ENCODE measurements around the gene BMAL1.
"Not testable (repeated sequence)": the region's sequence is repeated elsewhere in the genome, so short reads cannot be mapped to it uniquely, and the experiment has no call there.

Gene BMAL1

DNA sequence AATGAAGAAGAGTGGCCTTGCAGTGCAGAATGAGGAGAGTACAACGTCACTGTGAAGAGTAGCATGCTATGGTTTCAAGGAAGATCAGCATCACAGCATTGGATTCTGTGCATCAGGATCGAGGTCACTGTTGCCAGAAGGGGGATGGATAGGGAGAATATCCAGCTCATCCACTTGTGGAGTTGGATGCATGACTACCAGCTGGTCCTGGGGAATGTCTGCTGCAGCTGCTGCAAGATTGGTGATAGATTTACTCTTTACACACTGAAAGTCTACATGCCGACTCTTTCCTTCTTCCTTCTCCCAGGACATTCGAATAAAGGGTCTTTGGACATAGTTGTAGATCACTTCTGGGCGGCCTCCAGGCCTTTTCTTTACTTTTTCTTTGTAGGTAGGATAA lies 111.2 kb downstream of the BMAL1 start:
- H3K4me3 ChIP-seq (ENCODE audit: low read depth in 1 of 2, low read length in 2 of 2) = no peak overlapping the region
- H3K4me2 ChIP-seq (ENCODE audit: insufficient read depth, low read length) = no peak overlapping the region
- no peaks in the 10 kb centered on the region for H3K4me1 ChIP-seq (ENCODE audit: insufficient read depth, low read length)
- H3K27ac ChIP-seq (ENCODE audit: low read length) = no peak overlapping the region
- no peaks in the 10 kb centered on the region for H4K20me1 ChIP-seq (ENCODE audit: insufficient read depth, low read length)
- TF ChIP-seq EZH2 (IDR thresholded peaks at IDR 0.05; ENCODE audit: borderline replicate concordance, low read depth, low read length, severe bottlenecking) = no peak
- TF ChIP-seq, protein P1, sequence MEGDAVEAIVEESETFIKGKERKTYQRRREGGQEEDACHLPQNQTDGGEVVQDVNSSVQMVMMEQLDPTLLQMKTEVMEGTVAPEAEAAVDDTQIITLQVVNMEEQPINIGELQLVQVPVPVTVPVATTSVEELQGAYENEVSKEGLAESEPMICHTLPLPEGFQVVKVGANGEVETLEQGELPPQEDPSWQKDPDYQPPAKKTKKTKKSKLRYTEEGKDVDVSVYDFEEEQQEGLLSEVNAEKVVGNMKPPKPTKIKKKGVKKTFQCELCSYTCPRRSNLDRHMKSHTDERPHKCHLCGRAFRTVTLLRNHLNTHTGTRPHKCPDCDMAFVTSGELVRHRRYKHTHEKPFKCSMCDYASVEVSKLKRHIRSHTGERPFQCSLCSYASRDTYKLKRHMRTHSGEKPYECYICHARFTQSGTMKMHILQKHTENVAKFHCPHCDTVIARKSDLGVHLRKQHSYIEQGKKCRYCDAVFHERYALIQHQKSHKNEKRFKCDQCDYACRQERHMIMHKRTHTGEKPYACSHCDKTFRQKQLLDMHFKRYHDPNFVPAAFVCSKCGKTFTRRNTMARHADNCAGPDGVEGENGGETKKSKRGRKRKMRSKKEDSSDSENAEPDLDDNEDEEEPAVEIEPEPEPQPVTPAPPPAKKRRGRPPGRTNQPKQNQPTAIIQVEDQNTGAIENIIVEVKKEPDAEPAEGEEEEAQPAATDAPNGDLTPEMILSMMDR (IDR thresholded peaks at IDR 0.05; ENCODE audit: borderline replicate concordance, extremely low read depth, low read length, poor library complexity, severe bottlenecking) = no peak
- H3K9me3 ChIP-seq (ENCODE audit: insufficient read depth, low read length, severe bottlenecking) = no peaks in the 10 kb centered on the region
- H3K9ac ChIP-seq (ENCODE audit: low read depth, low read length) = no peak overlapping the region
- peaks cover 58% of the 10 kb centered on the region for H3K36me3 ChIP-seq (ENCODE audit: insufficient read depth, low read length)
- no peaks in the 10 kb centered on the region for H3K27me3 ChIP-seq (ENCODE audit: insufficient read depth, low read length, poor library complexity)
- DNase-seq (no peak), ATAC-seq (ENCODE audit: insufficient read depth, low read depth) (no peak)
- H3K79me2 ChIP-seq (ENCODE audit: insufficient read depth, low read length) = no peaks in the 10 kb centered on the region
- no peak overlapping the region for H2AFZ ChIP-seq (ENCODE audit: low read depth, low read length)

DNA sequence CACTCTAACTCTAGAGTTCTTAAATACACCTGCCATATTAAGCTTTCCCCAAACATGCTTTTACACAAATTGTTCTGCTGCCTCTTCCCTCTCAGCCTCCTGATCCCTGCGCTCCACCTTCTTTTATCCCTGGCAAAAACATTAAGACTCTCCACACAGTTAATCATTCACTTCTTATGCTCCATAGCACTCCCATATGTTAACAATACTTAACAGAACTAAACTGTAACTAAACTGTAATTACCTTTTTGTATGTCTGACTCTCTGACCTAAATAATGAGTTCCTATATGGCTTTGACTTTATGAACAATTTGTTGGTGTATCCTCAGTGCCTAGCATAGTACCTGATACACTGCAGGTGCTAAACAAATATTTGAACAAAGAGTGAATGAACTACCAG lies 113.6 kb downstream of the BMAL1 start:
- Histone ChIP-seq H3K9me3 (ENCODE audit: insufficient read depth, low read length, severe bottlenecking) (no peaks in the 10 kb centered on the region), H3K36me3 (ENCODE audit: insufficient read depth, low read length) (peaks cover 40% of the 10 kb centered on the region), H3K27me3 (ENCODE audit: insufficient read depth, low read length, poor library complexity) (no peaks in the 10 kb centered on the region), H4K20me1 (ENCODE audit: insufficient read depth, low read length) (no peaks in the 10 kb centered on the region), H2AFZ (ENCODE audit: low read depth, low read length) (no peak overlapping the region), H3K79me2 (ENCODE audit: insufficient read depth, low read length) (no peaks in the 10 kb centered on the region), H3K9ac (ENCODE audit: low read depth, low read length) (no peak overlapping the region), H3K4me3 (ENCODE audit: low read depth in 1 of 2, low read length in 2 of 2) (no peak overlapping the region), H3K27ac (ENCODE audit: low read length) (no peak overlapping the region), H3K4me2 (ENCODE audit: insufficient read depth, low read length) (no peak overlapping the region), H3K4me1 (ENCODE audit: insufficient read depth, low read length) (no peaks in the 10 kb centered on the region)
- TF ChIP-seq, protein P1 (IDR thresholded peaks at IDR 0.05; ENCODE audit: borderline replicate concordance, extremely low read depth, low read length, poor library complexity, severe bottlenecking) = no peak
- no peak for TF ChIP-seq EZH2 (IDR thresholded peaks at IDR 0.05; ENCODE audit: borderline replicate concordance, low read depth, low read length, severe bottlenecking)
- ATAC-seq (ENCODE audit: insufficient read depth, low read depth) (no peak), DNase-seq (no peak)

DNA sequence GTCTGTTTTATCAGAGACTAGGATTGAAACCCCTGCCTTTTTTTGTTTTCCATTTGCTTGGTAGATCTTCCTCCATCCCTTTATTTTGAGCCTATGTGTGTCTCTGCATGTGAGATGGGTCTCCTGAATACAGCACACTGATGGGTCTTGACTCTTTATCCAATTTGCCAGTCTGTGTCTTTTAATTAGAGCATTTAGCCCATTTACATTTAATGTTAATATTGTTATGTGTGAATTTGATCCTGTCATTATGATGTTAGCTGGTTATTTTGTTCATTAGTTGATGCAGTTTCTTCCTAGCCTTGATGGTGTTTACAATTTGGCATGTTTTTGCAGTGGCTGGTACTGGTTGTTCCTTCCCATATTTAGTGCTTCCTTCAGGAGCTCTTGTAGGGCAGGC lies 120.7 kb downstream of the BMAL1 start:
- not testable (repeated sequence) for H4K20me1 ChIP-seq (ENCODE audit: insufficient read depth, low read length); ATAC-seq (ENCODE audit: insufficient read depth, low read depth); H3K4me1 ChIP-seq (ENCODE audit: insufficient read depth, low read length); H2AFZ ChIP-seq (ENCODE audit: low read depth, low read length); H3K79me2 ChIP-seq (ENCODE audit: insufficient read depth, low read length); H3K27ac ChIP-seq (ENCODE audit: low read length); H3K4me3 ChIP-seq (ENCODE audit: low read depth in 1 of 2, low read length in 2 of 2); H3K9me3 ChIP-seq (ENCODE audit: insufficient read depth, low read length, severe bottlenecking); H3K9ac ChIP-seq (ENCODE audit: low read depth, low read length); H3K4me2 ChIP-seq (ENCODE audit: insufficient read depth, low read length); H3K27me3 ChIP-seq (ENCODE audit: insufficient read depth, low read length, poor library complexity); DNase-seq
- peaks cover 24% of the 10 kb centered on the region for H3K36me3 ChIP-seq (ENCODE audit: insufficient read depth, low read length)

DNA sequence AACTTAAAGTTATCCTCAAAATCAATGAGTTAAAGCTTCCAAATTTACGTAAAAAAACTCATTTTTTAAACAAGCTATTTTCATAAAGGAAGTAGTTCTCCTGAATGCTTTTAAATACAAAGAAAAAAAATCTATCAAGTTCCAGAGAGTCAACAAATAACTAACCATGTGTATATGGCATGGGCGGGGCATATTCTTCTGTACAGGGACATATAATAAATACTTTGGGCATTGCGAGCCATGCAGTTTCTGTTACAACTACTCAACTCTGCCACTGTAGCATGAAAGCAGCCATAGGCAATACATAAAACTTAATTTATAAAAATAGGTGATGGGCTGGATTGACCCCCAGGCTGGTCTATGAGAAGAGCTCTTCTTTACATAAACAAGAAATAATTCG lies 127.6 kb downstream of the BMAL1 start:
- TF ChIP-seq, protein P1 (IDR thresholded peaks at IDR 0.05; ENCODE audit: borderline replicate concordance, extremely low read depth, low read length, poor library complexity, severe bottlenecking) = no peak
- no peak for TF ChIP-seq EZH2 (IDR thresholded peaks at IDR 0.05; ENCODE audit: borderline replicate concordance, low read depth, low read length, severe bottlenecking)
- Histone ChIP-seq H3K79me2 (ENCODE audit: insufficient read depth, low read length) (no peaks in the 10 kb centered on the region), H3K9me3 (ENCODE audit: insufficient read depth, low read length, severe bottlenecking) (peaks cover 4% of the 10 kb centered on the region), H3K27me3 (ENCODE audit: insufficient read depth, low read length, poor library complexity) (no peaks in the 10 kb centered on the region), H3K9ac (ENCODE audit: low read depth, low read length) (no peak overlapping the region), H3K27ac (ENCODE audit: low read length) (no peak overlapping the region), H3K4me1 (ENCODE audit: insufficient read depth, low read length) (no peaks in the 10 kb centered on the region), H3K4me2 (ENCODE audit: insufficient read depth, low read length) (no peak overlapping the region), H2AFZ (ENCODE audit: low read depth, low read length) (no peak overlapping the region), H4K20me1 (ENCODE audit: insufficient read depth, low read length) (no peaks in the 10 kb centered on the region), H3K4me3 (ENCODE audit: low read depth in 1 of 2, low read length in 2 of 2) (no peak overlapping the region), H3K36me3 (ENCODE audit: insufficient read depth, low read length) (peaks cover 56% of the 10 kb centered on the region)
- DNase-seq = no peak
- ATAC-seq (ENCODE audit: insufficient read depth, low read depth) = no peak

Data from DND-41 (cell line).